KOPT-K1 (cell line): Measurements from ENCODE around the gene YIF1A.

Experiments used
- H3K27ac ChIP-seq: fragments of 200-600 bp; sonication (generic); 2 replicates; pipeline ENCODE4 v1.5.1; 2016; ENCODE audit warnings: antibody characterized with exemption, mild to moderate bottlenecking, low read depth, low read length; ENCODE audit not compliant: poor library complexity, severe bottlenecking
- H3K36me3 ChIP-seq: fragments of 200-600 bp; sonication (generic); 2 replicates; pipeline ENCODE4 v1.5.1; 2017; ENCODE audit warnings: antibody characterized with exemption, mild to moderate bottlenecking, low read length, moderate library complexity; ENCODE audit not compliant: insufficient read depth
- H3K9me3 ChIP-seq: fragments of 200-600 bp; sonication (generic); 2 replicates; pipeline ENCODE4 v1.5.1; 2017; ENCODE audit warnings: antibody characterized with exemption, low read length, mild to moderate bottlenecking; ENCODE audit not compliant: insufficient read depth, poor library complexity, severe bottlenecking

YIF1A gene

GRCh38 chr11:66242095-66242765 lies 46.7 kb downstream of the YIF1A start:
- Histone ChIP-seq H3K36me3 (no peaks in the 10 kb centered on the region), H3K27ac (peak overlapping the region; percentile 93), H3K9me3 (no peaks in the 10 kb centered on the region)

- Histone ChIP-seq H3K36me3 (no peaks in the 10 kb centered on the region), H3K27ac (peak overlapping the region; percentile 93), H3K9me3 (no peaks in the 10 kb centered on the region)
Observed at GRCh38 chr11:66240781-66241136, 48.2 kb downstream of the YIF1A start.

- peak overlapping the region; percentile 93 for H3K27ac ChIP-seq
- no peaks in the 10 kb centered on the region for H3K36me3 ChIP-seq
- H3K9me3 ChIP-seq: no peaks in the 10 kb centered on the region
Observed at GRCh38 chr11:66239998-66240780, 48.8 kb downstream of the YIF1A start.

GRCh38 chr11:66239511-66239910 lies 49.4 kb downstream of the YIF1A start:
- H3K27ac ChIP-seq: peak overlapping the region; percentile 93
- no peaks in the 10 kb centered on the region for H3K9me3 ChIP-seq
- no peaks in the 10 kb centered on the region for H3K36me3 ChIP-seq

GRCh38 chr11:66238786-66239413 lies 50.0 kb downstream of the YIF1A start:
- peak overlapping the region; percentile 93 for H3K27ac ChIP-seq
- H3K9me3 ChIP-seq: no peaks in the 10 kb centered on the region
- no peaks in the 10 kb centered on the region for H3K36me3 ChIP-seq

- Histone ChIP-seq H3K36me3 (no peaks in the 10 kb centered on the region), H3K9me3 (no peaks in the 10 kb centered on the region), H3K27ac (no peak overlapping the region)
Observed at GRCh38 chr11:66237867-66238266, 51.1 kb downstream of the YIF1A start.

GRCh38 chr11:66235141-66235540 lies 53.8 kb downstream of the YIF1A start:
- no peak overlapping the region for H3K27ac ChIP-seq
- no peaks in the 10 kb centered on the region for H3K36me3 ChIP-seq
- no peaks in the 10 kb centered on the region for H3K9me3 ChIP-seq
